Measurements from ENCODE around the gene HNRNPL. TPM values are rescaled to one million over a fixed set of nuclear protein-coding genes. Genes with fewer than 3 reads are reported as not detected.
"Not testable (repeated sequence)": the region's sequence is repeated elsewhere in the genome, so short reads cannot be mapped to it uniquely, and the experiment has no call there.

The HNRNPL gene
- total RNA-seq: 100 to 1,000 TPM; 559 to 561 TPM

GRCh38 chr19:38849860-38850435 lies at the start of gene HNRNPL:
Gene HNRNPL, minus strand, starts transcription at chr19:38849986. Its CDS starts 20 bp downstream, at chr19:38849966.
- peak within 1 kb of the TSS; percentile 95 for H3K4me3 Mint-ChIP-seq
- H3K36me3 Mint-ChIP-seq: peaks cover 22% of the 10 kb centered on the region
- peak within 1 kb of the TSS; percentile 98 for H3K27ac Mint-ChIP-seq
- peak; percentile 100 for DNase-seq (ENCODE audit: low spot score)
- no peaks in the 10 kb centered on the region for H3K27me3 Mint-ChIP-seq
- no peaks in the 10 kb centered on the region for H3K9me3 Mint-ChIP-seq
- peaks cover 51 to 60% of the 10 kb centered on the region in 2 donors for H3K4me1 Mint-ChIP-seq (ENCODE audit: low read depth in 2 of 2)
- peak; percentile 83 to 85 for ATAC-seq

DNA sequence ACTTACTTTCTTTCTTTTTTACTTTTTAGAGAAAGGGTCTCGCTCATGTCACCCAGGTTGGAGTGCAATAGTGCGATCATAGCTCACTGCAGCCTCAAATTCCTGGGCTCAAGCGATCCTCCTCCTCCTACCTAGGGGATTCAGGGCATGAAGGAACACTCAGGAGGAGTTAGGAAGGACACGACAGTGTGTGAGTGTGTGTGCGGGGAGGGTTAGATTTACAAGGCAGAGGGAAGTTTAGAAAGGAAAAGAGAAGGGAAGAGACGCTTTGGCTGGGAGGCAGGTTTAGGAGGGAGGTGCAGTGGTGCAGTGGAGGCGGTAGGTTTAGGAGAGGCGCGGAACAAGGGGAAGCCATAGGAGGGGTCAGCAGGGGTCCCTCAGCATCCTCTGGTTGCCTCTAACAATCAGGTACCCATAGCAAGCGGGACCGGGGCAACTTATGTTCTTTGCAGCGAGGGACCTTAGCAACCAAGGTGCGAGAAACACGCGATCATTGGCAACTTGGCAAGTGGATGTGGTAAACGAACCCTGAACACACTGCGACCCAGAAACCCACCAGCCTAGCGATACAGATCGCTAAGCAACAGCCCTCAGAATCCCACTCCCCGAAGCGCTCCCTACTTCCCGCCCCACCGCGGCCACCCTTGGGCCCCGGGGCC lies 49.1 kb upstream of the HNRNPL start:
- Mint-ChIP-seq H3K4me1 (ENCODE audit: low read depth in 2 of 2) (peaks cover 49 to 51% of the 10 kb centered on the region in 2 donors), H3K9me3 (no peaks in the 10 kb centered on the region), H3K27ac (peak overlapping the region; percentile 88 to 94), H3K4me3 (peak overlapping the region; percentile 97), H3K27me3 (no peaks in the 10 kb centered on the region), H3K36me3 (peaks cover 9% of the 10 kb centered on the region)
- no peak for DNase-seq (ENCODE audit: low spot score)
- ATAC-seq: no peak

GRCh38 chr19:38894968-38895367 lies 45.2 kb upstream of the HNRNPL start:
- DNase-seq (ENCODE audit: low spot score) (no peak), ATAC-seq (no peak)
- Mint-ChIP-seq H3K9me3 (no peaks in the 10 kb centered on the region), H3K36me3 (no peaks in the 10 kb centered on the region), H3K4me3 (no peak overlapping the region), H3K27me3 (no peaks in the 10 kb centered on the region), H3K4me1 (ENCODE audit: low read depth in 2 of 2) (peaks cover 34 to 39% of the 10 kb centered on the region in 2 donors), H3K27ac (no peak overlapping the region)

DNA sequence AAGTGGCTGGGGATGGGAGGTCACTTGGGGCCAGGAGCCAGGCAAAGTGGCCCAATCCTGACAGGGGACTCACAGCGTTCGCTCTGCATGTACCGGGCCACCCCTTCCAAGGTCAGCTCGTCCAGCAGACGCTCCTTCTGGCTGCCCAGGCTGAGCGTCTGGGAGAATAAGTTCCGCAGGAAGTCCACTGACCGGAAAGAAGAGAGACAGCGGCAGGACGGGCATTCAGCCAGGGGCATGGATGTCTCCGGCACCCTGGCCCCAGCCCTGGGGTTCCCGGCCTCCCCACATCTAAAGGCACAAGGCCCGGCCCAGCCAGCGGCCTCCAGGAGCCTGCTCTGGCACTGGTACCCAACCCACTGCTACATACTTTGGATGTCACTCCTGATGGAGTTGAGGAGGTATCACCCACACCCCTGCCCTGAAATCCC lies 43.6 kb upstream of the HNRNPL start:
- no peak overlapping the region for H3K4me3 Mint-ChIP-seq
- H3K36me3 Mint-ChIP-seq: no peaks in the 10 kb centered on the region
- no peak for ATAC-seq
- no peak overlapping the region for H3K27ac Mint-ChIP-seq
- H3K9me3 Mint-ChIP-seq: no peaks in the 10 kb centered on the region
- peaks cover 27 to 30% of the 10 kb centered on the region in 2 donors for H3K4me1 Mint-ChIP-seq (ENCODE audit: low read depth in 2 of 2)
- no peaks in the 10 kb centered on the region for H3K27me3 Mint-ChIP-seq
- no peak for DNase-seq (ENCODE audit: low spot score)

GRCh38 chr19:38892841-38893240 lies 43.1 kb upstream of the HNRNPL start:
- Mint-ChIP-seq H3K9me3 (no peaks in the 10 kb centered on the region), H3K27me3 (no peaks in the 10 kb centered on the region), H3K27ac (no peak overlapping the region), H3K36me3 (no peaks in the 10 kb centered on the region), H3K4me3 (no peak overlapping the region), H3K4me1 (ENCODE audit: low read depth in 2 of 2) (peaks cover 22 to 25% of the 10 kb centered on the region in 2 donors)
- ATAC-seq (no peak), DNase-seq (ENCODE audit: low spot score) (no peak)

DNA sequence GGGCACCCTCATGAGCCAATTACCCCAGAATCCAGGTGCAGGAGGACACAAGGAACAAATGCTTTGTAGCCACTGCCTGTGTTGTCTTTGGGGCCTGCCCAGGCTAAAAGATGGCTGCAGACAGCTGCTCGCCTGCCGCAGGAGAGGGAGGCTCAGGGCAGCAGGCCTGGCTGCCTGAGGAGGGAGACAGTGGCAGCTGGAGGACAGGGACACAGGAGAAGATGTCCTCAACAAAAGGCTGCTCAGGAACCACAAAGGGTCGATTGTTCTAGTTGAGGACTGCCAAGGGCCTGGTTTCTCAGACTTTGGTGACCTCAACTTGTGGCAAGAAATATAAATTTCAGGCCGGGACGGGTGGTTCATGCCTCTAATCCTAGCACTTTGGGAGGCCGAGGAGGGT lies 42.0 kb upstream of the HNRNPL start:
- Mint-ChIP-seq H3K36me3 (no peaks in the 10 kb centered on the region), H3K9me3 (no peaks in the 10 kb centered on the region), H3K4me1 (ENCODE audit: low read depth in 2 of 2) (peaks cover 13 to 14% of the 10 kb centered on the region in 2 donors), H3K4me3 (no peak overlapping the region), H3K27ac (no peak overlapping the region), H3K27me3 (no peaks in the 10 kb centered on the region)
- ATAC-seq: no peak
- DNase-seq (ENCODE audit: low spot score): no peak

DNA sequence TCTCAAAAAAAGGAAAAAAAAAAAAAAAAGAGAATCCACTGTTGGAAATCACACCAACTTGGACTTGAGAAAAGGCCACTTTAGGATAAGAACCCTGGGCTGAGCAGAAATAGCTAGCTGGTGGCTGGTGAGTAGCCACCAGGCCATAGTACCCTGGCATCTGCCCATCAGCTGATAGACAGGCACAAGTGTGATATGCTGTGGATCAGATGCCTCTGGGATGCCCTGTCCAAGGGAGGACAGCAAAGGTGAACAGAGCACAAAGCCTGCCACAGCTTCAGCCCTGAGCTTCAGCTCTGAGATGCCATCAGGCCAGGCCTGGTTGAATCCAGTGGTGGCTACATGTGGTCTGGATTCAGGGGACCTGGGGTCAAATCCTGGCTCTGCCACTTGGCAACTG lies 40.9 kb upstream of the HNRNPL start:
- Mint-ChIP-seq H3K27ac (no peak overlapping the region), H3K36me3 (no peaks in the 10 kb centered on the region), H3K9me3 (no peaks in the 10 kb centered on the region), H3K4me1 (ENCODE audit: low read depth in 2 of 2) (peaks cover 9 to 10% of the 10 kb centered on the region in 2 donors), H3K27me3 (no peaks in the 10 kb centered on the region), H3K4me3 (no peak overlapping the region)
- ATAC-seq (no peak), DNase-seq (ENCODE audit: low spot score) (no peak)

GRCh38 chr19:38889803-38890202 lies 40.0 kb upstream of the HNRNPL start:
- ATAC-seq (no peak), DNase-seq (ENCODE audit: low spot score) (no peak)
- Mint-ChIP-seq H3K27me3 (no peaks in the 10 kb centered on the region), H3K36me3 (no peaks in the 10 kb centered on the region), H3K9me3 (no peaks in the 10 kb centered on the region), H3K27ac (no peak overlapping the region), H3K4me1 (ENCODE audit: low read depth in 2 of 2) (peaks cover 3 to 4% of the 10 kb centered on the region in 2 donors), H3K4me3 (no peak overlapping the region)

GRCh38 chr19:38888876-38889275 lies 39.1 kb upstream of the HNRNPL start:
- ATAC-seq: no peak
- H3K4me1 Mint-ChIP-seq (ENCODE audit: low read depth in 2 of 2): no peaks in the 10 kb centered on the region

DNA sequence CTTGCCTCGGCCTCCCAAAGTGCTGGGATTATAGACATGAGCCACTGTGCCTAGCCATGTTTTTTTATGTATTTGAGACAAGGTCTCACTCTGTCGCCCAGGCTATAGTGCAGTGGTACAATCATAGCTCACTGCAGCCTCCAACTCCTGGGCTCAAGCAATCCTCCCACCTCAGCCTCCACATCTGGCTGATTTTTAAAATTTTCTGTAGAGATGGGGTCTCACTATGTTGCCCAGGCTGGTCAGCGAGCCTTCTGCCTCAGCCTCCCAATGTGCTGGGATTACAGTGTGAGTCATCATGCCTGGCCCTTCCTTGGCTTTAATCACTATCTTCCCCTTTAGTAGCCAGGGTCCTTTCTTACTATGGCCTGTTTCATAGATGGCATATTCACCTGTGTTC lies 34.9 kb upstream of the HNRNPL start:
- H3K27ac Mint-ChIP-seq; H3K9me3 Mint-ChIP-seq; H3K27me3 Mint-ChIP-seq; H3K36me3 Mint-ChIP-seq; ATAC-seq; H3K4me3 Mint-ChIP-seq; H3K4me1 Mint-ChIP-seq (ENCODE audit: low read depth in 2 of 2); DNase-seq (ENCODE audit: low spot score): not testable (repeated sequence)

More at GRCh38 chr19:38888876-38889275, 39.1 kb upstream of the HNRNPL start:
- no peak overlapping the region for H3K27ac Mint-ChIP-seq
- no peaks in the 10 kb centered on the region for H3K36me3 Mint-ChIP-seq
- H3K27me3 Mint-ChIP-seq: no peaks in the 10 kb centered on the region
- H3K9me3 Mint-ChIP-seq: no peaks in the 10 kb centered on the region
- no peak for DNase-seq (ENCODE audit: low spot score)
- H3K4me3 Mint-ChIP-seq: no peak overlapping the region

DNA sequence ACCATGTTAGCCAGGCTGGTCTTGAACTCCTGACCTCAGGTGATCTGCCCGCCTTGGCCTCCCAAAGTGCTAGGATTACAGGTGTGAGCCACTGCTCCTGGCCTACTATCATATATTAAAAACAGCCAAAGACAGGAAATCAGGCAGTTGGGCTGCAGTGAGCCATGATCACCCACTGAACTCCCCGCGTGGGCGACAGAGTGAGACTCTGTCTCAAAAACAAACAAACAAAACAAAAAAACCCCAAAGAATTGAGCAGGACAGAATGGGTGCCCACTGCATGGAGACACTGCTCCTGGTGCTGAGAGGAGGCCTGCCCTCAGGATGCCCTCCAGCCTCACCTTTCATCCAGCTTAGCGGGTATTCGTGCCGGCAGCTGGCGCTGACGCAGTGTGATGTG lies 33.5 kb upstream of the HNRNPL start:
- no peak for DNase-seq (ENCODE audit: low spot score)
- H3K27ac Mint-ChIP-seq: no peak overlapping the region
- H3K36me3 Mint-ChIP-seq: no peaks in the 10 kb centered on the region
- no peak for ATAC-seq
- H3K27me3 Mint-ChIP-seq: no peaks in the 10 kb centered on the region
- H3K9me3 Mint-ChIP-seq: no peaks in the 10 kb centered on the region
- no peak overlapping the region for H3K4me3 Mint-ChIP-seq
- peaks cover 6 to 8% of the 10 kb centered on the region in 2 donors for H3K4me1 Mint-ChIP-seq (ENCODE audit: low read depth in 2 of 2)

DNA sequence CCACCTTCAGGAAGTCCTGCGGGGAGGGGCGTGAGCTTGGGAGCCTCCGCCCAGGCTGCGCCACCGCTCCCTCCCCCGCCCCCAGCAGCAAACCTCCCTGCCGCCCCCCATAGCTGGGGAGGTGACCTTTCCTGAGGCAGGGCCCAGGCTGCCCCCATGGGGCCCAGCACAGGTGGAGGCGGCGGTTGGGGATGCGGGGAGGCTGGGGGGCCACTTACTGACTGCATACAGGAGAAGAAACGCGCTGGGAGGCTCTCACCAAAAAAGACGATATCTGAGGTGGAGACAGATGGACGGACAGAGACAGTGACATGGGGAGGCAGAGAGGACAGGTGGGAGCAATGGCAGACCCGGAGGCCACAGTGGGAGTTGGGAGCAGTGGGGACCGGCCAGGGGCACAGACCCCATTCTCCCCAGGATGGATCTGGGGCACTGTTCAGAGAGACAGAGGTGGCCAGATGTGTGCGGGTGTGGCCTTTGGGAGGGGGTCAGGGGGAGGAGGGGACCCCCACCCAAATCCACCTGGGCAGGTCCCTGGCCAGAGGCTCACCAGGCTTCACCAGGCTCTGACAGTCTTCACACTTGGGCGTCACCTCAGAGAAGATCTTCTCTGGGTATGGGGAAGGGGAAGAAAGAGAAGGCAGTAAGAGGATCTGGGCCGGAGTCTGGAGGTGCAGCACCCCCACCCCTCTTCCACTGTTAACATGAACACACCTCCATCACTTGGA lies 31.3 kb upstream of the HNRNPL start:
- no peak for DNase-seq (ENCODE audit: low spot score)
- peaks cover 22 to 23% of the 10 kb centered on the region in 2 donors for H3K4me1 Mint-ChIP-seq (ENCODE audit: low read depth in 2 of 2)
- H3K36me3 Mint-ChIP-seq: no peaks in the 10 kb centered on the region
- no peaks in the 10 kb centered on the region for H3K27me3 Mint-ChIP-seq
- peak overlapping the region in 1 of 2 donors; percentile 44 for H3K27ac Mint-ChIP-seq
- no peak overlapping the region for H3K4me3 Mint-ChIP-seq
- no peak for ATAC-seq
- no peaks in the 10 kb centered on the region for H3K9me3 Mint-ChIP-seq

DNA sequence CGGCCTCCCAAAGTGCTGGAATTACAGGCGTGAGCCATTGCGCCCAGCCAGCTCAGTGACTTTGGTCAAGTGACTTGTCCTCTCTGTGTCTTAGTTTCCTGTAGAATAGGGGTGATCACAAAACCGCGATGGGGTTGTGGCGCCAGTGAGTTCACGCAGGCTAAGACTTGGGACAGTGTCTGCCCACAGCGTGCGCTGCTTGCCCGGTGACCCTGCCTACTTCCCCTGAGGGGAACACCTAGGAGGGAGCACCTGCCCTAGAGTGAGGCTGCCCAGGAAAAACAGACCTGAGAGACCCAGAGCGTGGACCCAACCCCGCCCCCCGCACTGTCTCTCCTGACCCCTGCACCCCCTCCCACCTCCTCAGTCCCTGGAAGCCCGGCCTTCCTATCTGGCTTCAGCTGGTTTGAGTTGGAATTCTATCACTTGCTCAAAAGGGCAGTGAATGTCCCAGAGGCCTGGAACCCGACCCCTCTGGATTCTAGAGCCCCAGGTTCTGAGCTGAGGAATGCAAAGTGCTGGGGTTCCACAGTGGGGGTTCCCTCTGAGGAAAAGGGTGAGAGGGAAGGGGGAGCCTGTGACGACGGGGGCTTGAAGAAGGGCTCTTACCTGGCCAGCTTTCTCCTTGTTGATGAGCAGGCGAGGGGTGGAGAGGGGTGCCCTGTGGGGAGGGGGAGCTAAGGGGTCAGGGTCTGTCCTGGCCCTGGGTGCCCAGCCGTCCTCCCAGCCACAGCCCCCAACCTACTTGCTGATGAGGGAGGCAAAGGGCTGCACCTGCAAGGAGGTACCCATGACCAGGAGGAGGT lies 30.5 kb upstream of the HNRNPL start:
- H3K36me3 Mint-ChIP-seq: no peaks in the 10 kb centered on the region
- H3K4me1 Mint-ChIP-seq (ENCODE audit: low read depth in 2 of 2): peaks cover 23% of the 10 kb centered on the region in 2 donors
- no peaks in the 10 kb centered on the region for H3K27me3 Mint-ChIP-seq
- no peak for DNase-seq (ENCODE audit: low spot score)
- no peak for ATAC-seq
- H3K27ac Mint-ChIP-seq: peak overlapping the region; percentile 21 to 44
- H3K4me3 Mint-ChIP-seq: no peak overlapping the region
- no peaks in the 10 kb centered on the region for H3K9me3 Mint-ChIP-seq
